ENCODE results near the gene F12.

Gene F12

DNA sequence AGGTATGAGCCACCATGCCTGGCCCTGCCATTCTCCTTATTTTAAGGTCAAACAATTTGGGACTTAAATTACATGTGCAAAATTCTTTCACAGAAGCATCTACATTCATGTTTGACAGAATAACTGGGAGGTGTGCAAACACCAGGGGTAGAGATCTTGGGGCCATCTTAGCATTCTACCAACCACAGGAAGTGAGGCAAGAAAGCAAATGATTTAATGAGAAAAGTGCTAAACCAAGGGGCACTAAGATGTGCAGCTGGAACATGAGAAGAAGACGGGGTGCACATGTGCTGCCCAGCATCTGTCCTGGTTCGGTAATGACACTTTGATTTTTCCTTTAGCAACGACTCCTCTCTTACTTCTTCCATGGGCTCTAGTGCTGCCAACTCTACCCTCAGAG lies 1.2 kb upstream of the F12 start:
- no peak for DNase-seq

DNA sequence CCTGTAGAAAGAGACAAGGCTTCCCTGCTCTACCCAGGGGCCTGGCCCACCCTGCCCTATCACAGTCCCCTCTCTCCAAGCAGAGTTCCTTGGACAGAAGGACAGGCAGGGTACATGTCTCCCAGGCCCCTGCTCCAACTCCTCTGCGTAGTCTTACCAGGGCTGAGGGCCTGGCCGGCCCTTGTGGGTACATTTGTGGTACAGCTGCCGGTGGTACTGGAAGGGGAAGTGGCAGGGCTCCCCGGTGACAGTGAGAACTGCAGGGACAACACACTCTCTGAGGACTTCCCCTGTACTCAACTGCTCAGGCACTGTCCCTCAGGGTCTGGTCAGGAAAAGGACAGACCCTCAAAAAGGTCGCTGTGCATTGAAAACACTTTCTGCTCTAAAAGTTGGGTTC lies 3.6 kb downstream of the F12 start:
- DNase-seq = no peak

DNA sequence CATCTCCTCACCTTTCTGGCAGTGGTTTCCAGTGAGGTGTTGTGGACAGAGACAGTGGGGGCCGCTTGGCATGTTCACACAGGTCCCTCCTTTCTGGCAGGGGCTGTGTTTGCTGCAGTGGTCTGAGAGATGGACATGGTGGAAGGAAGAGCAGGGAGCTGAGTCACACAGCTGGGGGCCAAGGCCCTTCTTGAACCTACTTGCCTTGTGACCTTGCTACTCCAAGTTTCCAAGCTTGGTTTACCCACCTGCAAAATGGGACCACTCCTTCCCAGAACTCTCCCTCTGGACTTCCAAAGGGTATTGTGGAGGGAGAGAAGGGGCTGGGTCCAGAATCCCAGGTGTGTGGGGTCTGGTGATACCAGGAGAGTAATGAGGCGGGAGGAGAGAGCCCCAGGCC lies 4.1 kb downstream of the F12 start:
- DNase-seq = no peak

- DNase-seq = no peak
Observed at GRCh38 chr5:177404641-177405179, 4.7 kb downstream of the F12 start.

- peak; percentile 86 for DNase-seq
Observed at GRCh38 chr5:177403792-177404640, 5.3 kb downstream of the F12 start.

- DNase-seq = peak; percentile 45
Observed at GRCh38 chr5:177403102-177403791, 6.1 kb downstream of the F12 start.

DNA sequence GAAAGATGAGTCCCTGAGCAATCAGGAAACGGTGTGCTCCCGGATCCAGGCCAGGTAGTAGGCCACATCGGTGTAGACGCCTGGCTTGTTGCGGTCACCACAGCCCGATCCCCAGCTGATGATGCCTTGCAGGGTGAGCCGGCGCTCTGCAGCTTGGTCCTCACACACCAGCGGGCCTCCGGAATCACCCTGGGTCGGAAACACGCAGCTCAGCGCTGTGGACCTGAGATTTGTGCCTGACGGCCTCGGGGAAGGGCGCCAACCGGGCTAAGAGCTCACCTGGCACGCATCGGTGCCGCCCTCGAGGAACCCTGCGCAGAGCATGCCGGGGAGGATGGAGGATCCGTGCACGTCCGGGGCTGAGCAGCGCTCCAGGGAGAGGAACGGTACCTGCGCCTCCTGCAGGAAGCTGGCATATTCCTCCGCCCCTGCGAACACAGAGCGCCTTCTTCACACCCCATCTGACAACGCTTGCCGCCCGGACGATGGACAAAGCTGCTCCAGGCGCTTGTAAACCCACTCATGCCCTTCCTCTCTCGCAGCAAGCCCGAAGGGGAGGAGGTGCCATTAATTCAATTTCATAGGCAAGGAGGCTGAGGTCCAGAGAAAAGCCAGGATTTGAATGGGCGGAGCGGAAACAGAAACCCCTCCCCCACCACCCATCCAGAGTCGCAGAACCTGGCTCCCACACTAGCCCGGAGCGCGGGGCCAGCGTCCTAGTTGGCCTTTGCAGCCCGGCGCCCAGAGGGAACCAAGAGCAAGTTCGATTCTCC lies 6.9 kb downstream of the F12 start:
- DNase-seq = peak; percentile 74

DNA sequence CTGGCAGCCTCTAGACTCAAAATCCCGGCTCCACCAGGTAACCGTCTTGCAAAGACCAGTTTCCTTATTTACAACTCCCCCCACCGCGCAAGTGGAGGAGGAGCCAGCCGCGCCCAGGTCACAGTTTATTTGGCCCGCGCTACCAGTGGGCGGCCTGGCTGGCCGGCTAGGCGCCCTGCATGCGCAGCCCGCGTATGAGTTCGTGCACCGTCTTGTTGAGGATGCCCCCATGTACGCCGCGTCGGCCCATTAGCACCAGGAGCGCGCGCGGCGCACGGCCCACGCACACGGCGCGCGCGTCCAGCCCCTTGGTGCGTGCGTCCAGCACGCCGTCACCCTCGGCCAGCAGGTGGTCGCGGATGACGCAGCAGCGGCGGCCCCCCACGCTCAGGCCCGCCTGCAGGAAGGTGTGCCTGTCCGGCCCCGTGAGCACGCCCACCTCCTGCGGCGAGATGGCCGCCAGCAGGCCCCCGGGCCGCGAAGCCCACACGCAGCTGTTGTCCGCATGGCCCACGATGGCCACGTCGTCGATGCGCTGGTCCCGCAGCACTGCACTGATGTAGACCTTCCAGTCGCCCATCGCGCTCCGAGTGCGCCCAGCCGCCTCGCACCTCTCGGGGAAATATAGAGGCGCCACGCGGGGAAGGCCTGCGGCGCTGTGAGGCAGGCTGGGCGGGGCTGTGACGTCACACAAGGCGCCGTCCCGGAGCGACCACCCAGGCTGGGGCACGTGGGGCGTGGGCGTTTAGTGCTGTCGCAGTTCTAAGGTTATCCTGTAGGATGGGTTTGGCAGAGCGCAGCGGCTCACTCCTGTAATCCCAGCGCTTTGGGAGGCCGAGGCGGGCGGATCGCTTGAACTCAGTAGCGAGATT lies 9.1 kb downstream of the F12 start, which contains the start of gene PFN3:
PFN3 (minus strand) TSS at position 665 of the 872 bp plus-strand sequence; CDS start at position 580, 85 bp downstream.
- DNase-seq = no peak

GRCh38 chr5:177397875-177398390 lies 11.4 kb downstream of the F12 start:
- DNase-seq = no peak

GRCh38 chr5:177396807-177397206 lies 12.6 kb downstream of the F12 start:
- no peak for DNase-seq

DNA sequence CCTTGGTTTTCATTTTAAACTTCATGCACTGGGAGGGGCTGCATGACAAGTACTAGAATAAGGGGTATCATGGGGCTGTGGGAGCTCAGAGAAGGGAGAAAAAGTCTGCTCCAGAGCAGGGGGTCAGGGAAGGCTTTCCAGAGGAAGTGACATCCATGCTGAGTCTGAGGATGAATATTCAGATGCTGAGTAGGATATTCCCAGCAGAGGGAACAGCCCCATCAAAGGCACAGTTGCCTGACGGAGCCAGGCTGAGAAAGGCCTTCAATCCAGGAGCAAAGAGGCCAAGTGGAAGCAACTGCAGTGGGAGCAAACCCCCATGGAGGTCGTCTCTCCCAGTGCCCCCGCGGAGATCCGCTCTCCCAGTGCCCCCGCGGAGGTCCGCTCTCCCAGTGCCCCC lies 13.3 kb downstream of the F12 start:
- no peak for DNase-seq

DNA sequence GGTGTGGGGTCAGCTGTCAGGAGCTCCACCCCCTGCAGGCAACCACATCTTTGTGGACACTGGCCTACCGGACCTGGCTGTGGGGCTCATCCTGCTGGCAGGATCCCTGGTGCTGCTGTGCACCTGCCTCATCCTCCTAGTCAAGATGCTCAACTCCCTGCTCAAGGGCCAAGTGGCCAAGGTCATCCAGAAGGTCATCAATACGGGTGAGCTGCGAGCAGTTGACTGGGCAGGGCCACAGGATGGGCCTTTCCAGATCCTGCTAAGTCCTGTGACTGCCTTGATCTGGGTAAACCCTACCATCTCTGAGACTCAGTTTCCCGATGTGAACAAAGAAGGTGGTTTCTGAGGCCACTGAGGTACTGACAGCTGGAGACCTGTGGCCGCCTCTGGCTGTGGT lies 15.4 kb downstream of the F12 start:
- no peak for DNase-seq

GRCh38 chr5:177393206-177393765 lies 16.1 kb downstream of the F12 start:
- no peak for DNase-seq

DNA sequence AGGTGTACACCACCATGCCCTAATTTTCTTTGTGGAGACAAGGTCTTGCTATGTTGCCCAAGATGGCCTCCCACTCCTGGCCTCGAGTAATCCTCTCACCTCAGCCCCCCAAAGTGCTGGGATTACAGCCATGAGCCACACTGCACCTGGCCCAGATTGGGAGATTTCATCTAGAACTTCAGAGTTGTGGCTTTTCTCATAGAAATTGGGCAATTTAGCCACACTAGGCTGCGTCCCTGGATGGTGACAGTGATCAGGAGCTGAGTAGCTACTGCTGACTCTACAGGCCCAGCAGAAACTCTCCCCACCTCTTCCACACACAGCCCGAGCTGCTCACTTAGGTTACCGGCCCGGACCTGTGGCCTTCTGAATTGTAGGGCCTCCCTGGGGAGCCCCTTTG lies 16.6 kb downstream of the F12 start:
- no peak for DNase-seq

DNA sequence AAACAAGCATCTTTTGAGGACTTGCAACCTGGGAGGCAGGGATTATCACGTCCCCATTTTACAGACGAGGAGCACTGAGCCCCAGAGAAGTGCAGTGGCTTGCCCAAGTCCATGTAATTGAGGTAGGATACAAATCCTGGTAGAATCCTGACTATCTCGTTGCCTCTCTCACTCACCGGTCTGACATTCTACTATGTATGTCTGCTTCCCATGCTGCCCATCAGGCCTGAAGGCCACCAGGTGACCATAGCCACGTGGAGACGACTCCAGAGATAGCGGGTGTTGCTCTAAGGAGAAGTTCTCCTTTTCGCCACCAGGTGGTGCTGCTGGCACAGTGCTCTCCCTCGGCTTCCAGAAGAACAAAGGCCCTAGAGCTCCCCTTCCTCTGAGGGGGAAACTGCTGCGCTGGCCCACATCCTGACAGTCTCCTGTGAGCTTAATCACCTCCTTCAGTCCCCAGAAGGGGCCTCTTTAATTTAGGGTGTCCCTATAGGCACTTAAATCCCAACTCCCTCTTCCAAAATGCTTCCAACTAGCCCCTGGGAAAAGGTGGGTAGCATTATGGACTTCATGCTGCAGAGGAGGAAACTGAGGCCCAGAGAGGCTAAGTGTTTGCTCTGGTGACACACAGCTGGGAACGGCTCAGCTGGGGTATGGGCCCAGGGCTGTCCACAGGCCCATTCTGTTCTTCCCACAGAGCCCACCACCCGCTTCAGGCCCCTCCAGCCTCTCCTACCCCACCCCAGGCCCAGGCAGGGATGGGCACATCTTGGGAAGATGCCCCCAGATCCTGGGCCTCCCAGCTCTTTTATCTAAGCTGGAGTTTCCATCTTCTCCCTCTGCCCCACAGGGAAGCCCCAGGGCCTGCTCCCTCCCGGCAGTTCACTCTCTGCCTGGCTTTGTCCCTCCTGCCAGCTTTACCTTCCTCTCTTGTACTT lies 18.7 kb downstream of the F12 start:
- peak; percentile 91 for DNase-seq

- DNase-seq = peak; percentile 68
Observed at GRCh38 chr5:177389241-177390169, 19.9 kb downstream of the F12 start.

DNA sequence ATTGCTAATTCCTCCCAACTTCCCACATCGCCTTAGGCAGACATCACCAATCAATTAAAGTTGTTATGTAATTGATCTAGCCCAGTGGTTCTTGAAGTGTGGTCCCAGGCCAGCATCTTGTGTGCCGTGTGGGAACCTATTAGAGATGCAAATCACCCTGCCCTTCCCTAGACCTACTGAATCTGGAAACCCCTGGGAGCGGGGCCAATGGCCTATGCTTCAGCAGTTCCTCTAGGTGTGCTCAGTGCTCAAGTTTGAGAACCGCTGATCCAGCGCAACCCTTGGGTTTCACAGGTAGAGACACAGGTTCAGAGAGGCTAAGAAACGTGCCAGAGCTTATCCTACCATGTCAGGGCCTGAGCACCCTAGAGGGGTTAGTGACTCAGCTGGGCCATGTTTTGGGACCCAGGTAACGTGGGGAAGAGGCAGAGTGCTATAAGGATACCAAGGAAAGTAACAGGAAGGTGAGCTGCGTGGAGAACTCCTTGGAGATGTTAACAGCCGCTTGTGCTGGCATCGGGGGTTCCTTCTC lies 20.8 kb downstream of the F12 start:
- DNase-seq = no peak

GRCh38 chr5:177387405-177387804 lies 22.0 kb downstream of the F12 start:
- DNase-seq = no peak

GRCh38 chr5:177386542-177386941 lies 22.8 kb downstream of the F12 start:
- DNase-seq = no peak
